ENCODE measurements around the gene ASB7.

ASB7 gene

DNA sequence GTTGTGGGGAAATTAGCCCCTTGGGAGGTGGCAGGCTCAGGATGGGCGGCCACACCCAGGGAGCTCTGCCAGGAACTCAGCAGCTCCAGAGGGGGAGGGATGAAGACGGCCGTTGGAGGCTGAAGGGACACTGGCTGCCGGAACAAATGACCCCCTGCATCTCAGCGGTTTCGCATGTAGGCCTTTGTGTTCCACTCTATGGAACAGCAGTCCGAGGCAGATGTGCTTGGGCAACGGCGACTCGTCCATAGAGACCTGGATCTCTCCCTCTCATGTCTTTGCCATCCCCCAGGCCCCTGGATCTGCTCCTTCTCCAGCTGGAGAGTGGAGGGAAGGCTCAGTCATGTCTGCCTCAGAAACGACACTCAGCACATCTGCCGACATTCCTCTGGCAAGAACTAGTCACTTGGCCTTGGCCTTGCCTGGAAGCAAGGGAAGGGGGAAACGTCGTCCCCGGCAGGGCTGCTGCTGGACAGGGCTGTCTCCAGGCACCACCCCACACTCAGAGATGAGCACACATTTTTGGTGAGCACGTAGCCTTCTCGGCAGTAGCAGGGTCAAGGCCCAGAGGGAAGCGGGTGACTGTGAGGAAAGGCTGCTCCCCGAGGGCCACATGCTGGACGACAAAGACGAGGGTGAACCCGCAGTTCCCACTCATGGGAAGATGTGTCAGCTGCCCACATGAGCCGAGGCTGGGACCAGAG lies 83.8 kb downstream of the ASB7 start:
- no peak for DNase-seq (ENCODE audit: low read depth)

DNA sequence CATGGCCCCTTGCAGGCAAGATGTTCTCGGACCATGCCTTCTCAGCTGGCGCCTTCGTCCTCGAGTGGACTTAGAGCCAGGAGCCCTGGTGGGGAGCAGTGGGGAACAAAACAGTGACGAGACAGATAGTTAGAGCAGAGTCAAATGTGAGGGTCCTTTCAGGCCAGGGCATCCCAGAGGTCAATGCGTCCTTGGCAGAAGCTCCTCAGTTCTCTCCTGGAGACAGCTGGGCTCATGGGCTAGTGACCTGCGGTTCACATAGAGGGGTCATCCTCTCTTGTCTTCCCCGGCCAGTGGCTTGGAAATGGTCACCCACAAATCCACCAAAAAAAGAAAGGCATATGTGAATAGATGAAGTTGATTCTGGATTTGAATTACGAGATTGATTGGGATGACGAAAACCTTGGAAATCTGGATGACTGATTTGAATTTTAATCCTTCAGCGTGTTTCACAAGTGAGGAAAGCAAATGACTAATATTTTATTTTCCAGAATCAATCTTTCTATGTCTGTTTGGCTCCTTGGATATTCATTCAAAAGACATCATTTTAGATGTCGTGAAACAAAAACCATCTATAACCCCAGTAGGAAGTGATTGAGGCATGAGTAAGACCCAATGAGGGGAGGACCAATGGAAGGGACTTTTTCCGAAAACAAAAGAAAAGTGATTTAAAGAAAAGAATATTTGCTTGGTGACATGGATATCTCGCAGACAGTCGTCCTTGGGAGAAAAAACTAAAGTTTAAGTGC lies 84.5 kb downstream of the ASB7 start:
- DNase-seq (ENCODE audit: low read depth) = peak; percentile 64

DNA sequence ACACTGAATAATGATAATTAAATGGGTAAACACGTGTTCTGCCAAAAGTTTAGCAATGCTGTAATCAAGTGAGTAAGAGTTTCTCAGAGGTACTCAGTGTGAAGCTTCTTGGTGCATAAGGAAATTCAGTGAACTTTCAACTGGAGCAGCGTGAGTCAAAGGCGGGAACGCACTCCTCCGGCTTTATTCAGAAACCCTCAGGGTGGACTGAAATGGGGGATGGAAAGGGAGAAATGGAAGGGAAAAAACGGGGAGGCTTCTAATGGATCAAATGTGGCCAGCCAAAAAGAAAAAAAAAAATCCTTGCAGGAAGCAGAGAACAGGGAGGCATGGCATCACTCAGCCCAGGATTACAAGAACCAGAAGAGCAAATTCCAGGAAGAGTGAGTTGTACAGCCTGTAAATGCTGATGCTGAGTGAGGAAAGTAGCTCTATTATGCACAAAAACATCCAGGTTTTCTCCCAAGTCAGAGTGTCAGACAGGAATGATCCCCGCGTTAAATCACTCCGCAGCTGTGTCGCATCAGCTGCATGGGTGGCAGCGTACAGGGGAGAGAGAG lies 85.3 kb downstream of the ASB7 start:
- DNase-seq (ENCODE audit: low read depth) = peak; percentile 97

DNA sequence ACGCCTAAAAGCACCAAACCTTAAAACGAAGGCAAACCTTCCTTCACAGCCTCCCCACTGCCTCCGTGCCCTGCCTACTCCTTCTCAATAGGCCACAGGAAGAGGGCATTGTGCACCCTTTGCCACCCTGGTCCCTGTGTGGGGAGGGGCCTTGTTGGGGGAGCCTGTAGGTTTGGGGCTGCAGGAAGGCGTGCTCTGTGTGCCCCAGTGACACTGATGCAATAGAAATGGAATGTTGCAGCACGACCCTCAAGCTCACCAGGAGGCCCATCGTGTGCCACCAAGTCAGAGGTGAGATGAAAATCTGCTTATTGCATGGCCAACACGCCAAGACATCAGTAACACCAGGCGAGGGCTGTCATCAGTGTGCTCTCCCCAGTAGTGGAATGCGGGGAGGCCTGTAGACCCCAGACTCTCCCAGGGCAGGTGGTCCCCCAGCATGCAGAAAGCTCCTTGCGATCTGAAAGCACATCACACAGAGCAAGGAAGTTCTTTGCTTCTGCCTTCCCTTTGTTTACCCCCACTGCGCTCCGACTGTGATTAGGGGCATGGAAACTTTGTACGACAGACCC lies 86.2 kb downstream of the ASB7 start:
- no peak for DNase-seq (ENCODE audit: low read depth)

- DNase-seq (ENCODE audit: low read depth) = no peak
These were observed 86.9 kb downstream of the ASB7 start for GRCh38 chr15:100689131-100689899.

GRCh38 chr15:100690032-100690794 lies 87.8 kb downstream of the ASB7 start:
- no peak for DNase-seq (ENCODE audit: low read depth)

GRCh38 chr15:100690795-100691158 lies 88.4 kb downstream of the ASB7 start:
- DNase-seq (ENCODE audit: low read depth) = no peak

GRCh38 chr15:100691321-100691720 lies 88.9 kb downstream of the ASB7 start:
- no peak for DNase-seq (ENCODE audit: low read depth)

DNA sequence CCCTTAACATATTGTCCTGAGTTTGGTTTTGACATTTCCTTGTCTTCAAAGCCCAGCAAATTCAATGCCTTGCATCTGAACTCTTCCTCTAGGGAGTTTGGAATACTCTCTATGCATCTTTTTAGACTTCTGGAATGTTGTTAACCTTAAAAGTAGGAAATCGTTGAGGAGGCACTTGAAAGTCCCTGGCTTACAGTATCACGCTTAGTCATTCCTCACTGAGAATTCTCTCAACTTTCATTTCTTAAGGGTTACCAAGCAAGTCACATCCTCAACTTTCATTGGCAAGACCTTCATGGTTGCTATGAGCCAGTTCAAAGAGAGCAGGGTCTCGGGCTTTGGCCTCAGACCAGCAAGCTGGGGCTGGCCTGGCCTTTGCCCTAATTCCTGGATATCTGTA lies 89.9 kb downstream of the ASB7 start:
- DNase-seq (ENCODE audit: low read depth) = peak; percentile 58

- no peak for DNase-seq (ENCODE audit: low read depth)
These were observed 90.3 kb downstream of the ASB7 start for GRCh38 chr15:100692671-100693070.

DNA sequence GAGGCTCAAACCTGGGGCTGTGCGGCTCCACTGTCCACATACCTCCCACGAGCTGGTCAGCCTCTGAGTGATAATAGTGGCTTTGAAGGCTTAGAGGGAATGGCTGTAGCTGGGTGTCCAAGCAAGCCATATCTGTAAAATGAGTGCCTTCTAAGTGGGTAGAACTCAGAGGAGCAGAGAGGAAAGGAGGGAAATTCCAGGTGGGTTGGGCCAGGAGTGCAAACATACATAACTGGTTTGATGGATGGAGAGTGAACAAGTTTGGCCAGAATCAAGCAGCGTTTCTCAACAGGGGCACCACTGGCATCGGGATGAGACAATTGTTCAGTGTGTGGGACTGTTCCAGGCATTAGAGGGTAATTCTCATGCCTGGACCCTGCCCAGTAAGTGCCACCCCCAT lies 91.1 kb downstream of the ASB7 start:
- no peak for DNase-seq (ENCODE audit: low read depth)

DNA sequence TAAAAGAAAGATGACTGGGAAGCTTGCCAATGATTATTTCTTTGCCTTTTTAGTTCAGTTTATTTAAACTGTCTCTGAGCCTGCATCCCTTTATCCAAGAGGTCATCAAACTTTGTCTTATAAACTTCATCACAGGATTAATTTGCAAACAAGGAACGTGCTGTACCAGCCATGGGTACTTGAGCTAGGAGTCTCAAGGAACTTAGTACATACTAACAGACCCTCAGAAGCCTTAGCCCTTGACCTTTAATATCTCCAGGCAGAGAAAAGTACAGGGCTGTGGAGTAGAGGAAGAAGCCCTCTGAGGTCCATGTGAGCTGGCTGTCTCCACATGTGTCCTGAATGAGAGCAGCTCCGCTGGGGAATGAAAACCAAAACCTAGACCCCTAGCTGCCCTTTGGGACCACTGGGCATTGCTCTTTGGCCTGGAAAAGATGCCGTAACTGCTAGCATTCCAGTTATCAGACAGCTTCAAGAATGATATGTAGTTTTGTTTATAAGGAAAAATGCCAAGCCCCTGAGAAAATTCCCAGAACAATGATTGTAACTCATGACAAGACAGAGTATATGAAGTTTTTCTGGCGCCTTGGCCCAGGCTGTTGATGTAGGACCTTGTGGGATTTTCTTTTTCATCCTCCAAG lies 92.1 kb downstream of the ASB7 start:
- peak; percentile 96 for DNase-seq (ENCODE audit: low read depth)

DNA sequence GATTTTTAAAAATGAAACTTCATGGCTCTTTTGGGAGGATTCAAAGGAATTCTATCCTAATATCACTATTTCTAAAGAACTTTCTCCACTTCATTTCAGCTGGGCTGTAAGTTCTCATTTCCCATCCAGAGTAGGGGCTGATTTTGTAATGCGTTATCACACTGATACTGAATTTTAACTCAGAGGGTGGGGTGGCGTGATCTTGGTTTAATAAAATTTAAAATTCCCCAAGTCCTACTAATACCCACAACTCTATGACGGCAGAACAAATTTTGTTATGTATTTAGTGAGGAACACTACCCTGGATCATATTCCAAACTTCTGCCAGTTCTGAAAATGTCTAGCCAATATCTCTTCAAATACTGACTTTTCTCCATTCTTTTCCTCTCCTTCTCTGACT lies 92.7 kb downstream of the ASB7 start:
- DNase-seq (ENCODE audit: low read depth) = no peak

- DNase-seq (ENCODE audit: low read depth) = peak; percentile 94
These were observed 94.1 kb downstream of the ASB7 start for GRCh38 chr15:100696452-100696851.

All from amniotic epithelial cell (primary cell).